SK-N-SH treated with all-trans-retinoic acid at 6 μM for 48 hours (cell line): ENCODE results near the gene FDPS.

Experiments
- ATAC-seq: fragments of 200-7000 bp; cut with Tn5 transposase; 3 replicates; pipeline ENCODE4 v1.9.1; 2020; ENCODE audit warnings: mild to moderate bottlenecking, moderate library complexity
- ARNTL ChIP-seq: fragments of 450-650 bp; formaldehyde crosslinking; IDR thresholded peaks from 2 replicates; pipeline ENCODE4 v1.5.0; 2020; ENCODE audit warnings: low read depth, mild to moderate bottlenecking, moderate library complexity, borderline replicate concordance
- BACH2 ChIP-seq: fragments of 250-450 bp; sonication (Bioruptor Pico); IDR thresholded peaks from 2 replicates; pipeline ENCODE4 v1.9.0; 2021; ENCODE audit warnings: mild to moderate bottlenecking, borderline replicate concordance
- CSDC2 ChIP-seq: fragments of 250-450 bp; sonication (Bioruptor Pico); IDR thresholded peaks from 2 replicates; pipeline ENCODE4 v1.5.0; 2020; ENCODE audit warnings: mild to moderate bottlenecking, moderate library complexity
- ESRRG ChIP-seq: fragments of 250-450 bp; sonication (Bioruptor Pico); IDR thresholded peaks from 2 replicates; pipeline ENCODE4 v1.6.1; 2021; ENCODE audit warnings: mild to moderate bottlenecking
- GLIS3 ChIP-seq: fragments of 250-450 bp; sonication (Bioruptor Pico); IDR thresholded peaks from 2 replicates; pipeline ENCODE4 v1.5.0; 2020; ENCODE audit warnings: mild to moderate bottlenecking, moderate library complexity
- ISL1 ChIP-seq: fragments of 250-450 bp; sonication (Bioruptor Pico); IDR thresholded peaks from 2 replicates; pipeline ENCODE4 v2.1.2; 2022; ENCODE audit warnings: mild to moderate bottlenecking, moderate library complexity
- PPARA ChIP-seq: fragments of 250-450 bp; sonication (Bioruptor Pico); IDR thresholded peaks from 2 replicates; pipeline ENCODE4 v1.5.0; 2020; ENCODE audit warnings: mild to moderate bottlenecking, borderline replicate concordance
- RARB ChIP-seq: fragments of 250-450 bp; sonication (Bioruptor Pico); IDR thresholded peaks from 2 replicates; pipeline ENCODE4 v1.8.0; 2021; ENCODE audit warnings: mild to moderate bottlenecking, moderate library complexity
- SNAI2 ChIP-seq: fragments of 250-450 bp; sonication (Bioruptor Pico); IDR thresholded peaks from 2 replicates; pipeline ENCODE4 v1.5.0; 2020; ENCODE audit warnings: mild to moderate bottlenecking, moderate library complexity
- TCF4 ChIP-seq: fragments of 250-450 bp; sonication (Bioruptor Pico); IDR thresholded peaks from 2 replicates; pipeline ENCODE4 v1.8.0; 2021; ENCODE audit warnings: mild to moderate bottlenecking, moderate library complexity, borderline replicate concordance
- TOX ChIP-seq: fragments of 250-450 bp; sonication (Bioruptor Pico); IDR thresholded peaks from 2 replicates; pipeline ENCODE4 v1.8.0; 2021; ENCODE audit warnings: mild to moderate bottlenecking, moderate library complexity, borderline replicate concordance
- ZC3H10 ChIP-seq: fragments of 250-450 bp; sonication (Bioruptor Pico); IDR thresholded peaks from 2 replicates; pipeline ENCODE4 v1.5.1; 2021; ENCODE audit warnings: mild to moderate bottlenecking, moderate library complexity
- ZFP30 ChIP-seq: fragments of 450-650 bp; formaldehyde crosslinking; IDR thresholded peaks from 2 replicates; pipeline ENCODE4 v1.5.0; 2022; ENCODE audit warnings: mild to moderate bottlenecking, moderate library complexity
- ZNF565 ChIP-seq: fragments of 450-650 bp; formaldehyde crosslinking; conservative IDR thresholded peaks from 2 replicates; pipeline ENCODE4 v1.5.0; 2020; ENCODE audit warnings: low read depth, mild to moderate bottlenecking, moderate library complexity
- ZNF70 ChIP-seq: fragments of 450-650 bp; formaldehyde crosslinking; IDR thresholded peaks from 2 replicates; pipeline ENCODE4 v1.5.0; 2020; ENCODE audit warnings: mild to moderate bottlenecking, moderate library complexity
- ZNF8 ChIP-seq: fragments of 450-650 bp; formaldehyde crosslinking; IDR thresholded peaks from 2 replicates; pipeline ENCODE4 v1.5.0; 2020; ENCODE audit warnings: mild to moderate bottlenecking, moderate library complexity
- TF ChIP-seq, protein P1 (sequence below): fragments of 250-450 bp; sonication (Bioruptor Pico); IDR thresholded peaks from 2 replicates; pipeline ENCODE4 v1.8.0; 2021; ENCODE audit warnings: low read depth, mild to moderate bottlenecking, moderate library complexity, borderline replicate concordance
- TF ChIP-seq, protein P2 (sequence below): fragments of 250-450 bp; sonication (Bioruptor Pico); IDR thresholded peaks from 2 replicates; pipeline ENCODE4 v1.8.0; 2020; ENCODE audit warnings: mild to moderate bottlenecking, moderate library complexity, borderline replicate concordance
- TF ChIP-seq, protein P3 (sequence below): fragments of 250-450 bp; sonication (Bioruptor Pico); IDR thresholded peaks from 2 replicates; pipeline ENCODE4 v1.5.1; 2021; ENCODE audit warnings: mild to moderate bottlenecking, moderate library complexity
- TF ChIP-seq, protein P4 (sequence below): fragments of 250-450 bp; sonication (Bioruptor Pico); IDR thresholded peaks from 2 replicates; pipeline ENCODE4 v1.5.1; 2020; ENCODE audit warnings: low read depth, mild to moderate bottlenecking, moderate library complexity
- TF ChIP-seq, protein P5 (sequence below): fragments of 250-450 bp; sonication (Bioruptor Pico); IDR thresholded peaks from 2 replicates; pipeline ENCODE4 v1.5.0; 2020; ENCODE audit warnings: mild to moderate bottlenecking, moderate library complexity

FDPS gene

DNA sequence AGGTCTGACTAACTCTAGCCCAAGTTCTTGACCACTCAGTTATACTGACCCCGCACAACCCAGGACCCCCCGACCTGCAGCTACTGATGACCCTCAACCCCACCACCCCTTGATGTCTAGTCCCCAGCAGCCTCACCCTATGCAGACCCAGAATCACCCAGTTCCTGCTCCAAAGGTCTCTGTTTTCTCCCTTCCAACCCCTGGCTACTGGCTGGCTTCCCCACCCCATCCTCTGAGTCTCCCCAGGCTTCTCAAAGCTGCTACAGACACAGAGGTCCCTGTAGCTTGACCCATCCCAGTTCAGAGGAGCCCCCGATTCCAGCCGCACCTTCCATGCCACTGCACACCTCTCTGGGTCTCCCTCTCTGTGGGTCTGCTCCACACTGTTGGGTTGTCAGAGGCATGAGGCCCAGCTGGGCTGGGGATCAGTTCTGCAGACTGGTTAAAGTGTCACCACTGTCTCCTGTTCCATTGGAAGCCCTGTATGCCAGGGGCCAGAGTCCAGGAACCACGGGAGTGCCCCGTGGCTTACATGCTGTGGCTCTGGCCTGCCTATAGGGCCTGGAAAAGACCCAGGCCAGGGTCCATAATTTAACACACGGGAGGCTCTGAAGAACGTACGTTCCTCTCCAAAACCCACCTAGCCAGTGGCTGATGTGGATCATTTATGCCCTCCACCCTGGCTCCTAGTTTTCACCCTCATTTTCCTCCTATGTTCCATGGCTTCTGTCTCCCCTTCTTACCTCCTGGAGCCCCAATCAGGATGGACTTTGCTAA is 7.9 kb upstream of the FDPS start:
- ATAC-seq, result no peak; the same call in 2 of the 3 replicates
- no peak for TF ChIP-seq ZFP30 (CRISPR knock-in tag)
- TF ChIP-seq, protein P1, sequence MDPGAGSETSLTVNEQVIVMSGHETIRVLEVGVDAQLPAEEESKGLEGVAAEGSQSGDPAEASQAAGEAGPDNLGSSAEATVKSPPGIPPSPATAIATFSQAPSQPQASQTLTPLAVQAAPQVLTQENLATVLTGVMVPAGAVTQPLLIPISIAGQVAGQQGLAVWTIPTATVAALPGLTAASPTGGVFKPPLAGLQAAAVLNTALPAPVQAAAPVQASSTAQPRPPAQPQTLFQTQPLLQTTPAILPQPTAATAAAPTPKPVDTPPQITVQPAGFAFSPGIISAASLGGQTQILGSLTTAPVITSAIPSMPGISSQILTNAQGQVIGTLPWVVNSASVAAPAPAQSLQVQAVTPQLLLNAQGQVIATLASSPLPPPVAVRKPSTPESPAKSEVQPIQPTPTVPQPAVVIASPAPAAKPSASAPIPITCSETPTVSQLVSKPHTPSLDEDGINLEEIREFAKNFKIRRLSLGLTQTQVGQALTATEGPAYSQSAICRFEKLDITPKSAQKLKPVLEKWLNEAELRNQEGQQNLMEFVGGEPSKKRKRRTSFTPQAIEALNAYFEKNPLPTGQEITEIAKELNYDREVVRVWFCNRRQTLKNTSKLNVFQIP (CRISPR knock-in tag), result no peak
- no peak for TF ChIP-seq TOX (CRISPR knock-in tag)
- no peak for TF ChIP-seq ZC3H10 (CRISPR knock-in tag)
- no peak for TF ChIP-seq GLIS3 (CRISPR knock-in tag)
- no peak for TF ChIP-seq ZNF70 (CRISPR knock-in tag)
- TF ChIP-seq BACH2, result no peak
- TF ChIP-seq, protein P2, sequence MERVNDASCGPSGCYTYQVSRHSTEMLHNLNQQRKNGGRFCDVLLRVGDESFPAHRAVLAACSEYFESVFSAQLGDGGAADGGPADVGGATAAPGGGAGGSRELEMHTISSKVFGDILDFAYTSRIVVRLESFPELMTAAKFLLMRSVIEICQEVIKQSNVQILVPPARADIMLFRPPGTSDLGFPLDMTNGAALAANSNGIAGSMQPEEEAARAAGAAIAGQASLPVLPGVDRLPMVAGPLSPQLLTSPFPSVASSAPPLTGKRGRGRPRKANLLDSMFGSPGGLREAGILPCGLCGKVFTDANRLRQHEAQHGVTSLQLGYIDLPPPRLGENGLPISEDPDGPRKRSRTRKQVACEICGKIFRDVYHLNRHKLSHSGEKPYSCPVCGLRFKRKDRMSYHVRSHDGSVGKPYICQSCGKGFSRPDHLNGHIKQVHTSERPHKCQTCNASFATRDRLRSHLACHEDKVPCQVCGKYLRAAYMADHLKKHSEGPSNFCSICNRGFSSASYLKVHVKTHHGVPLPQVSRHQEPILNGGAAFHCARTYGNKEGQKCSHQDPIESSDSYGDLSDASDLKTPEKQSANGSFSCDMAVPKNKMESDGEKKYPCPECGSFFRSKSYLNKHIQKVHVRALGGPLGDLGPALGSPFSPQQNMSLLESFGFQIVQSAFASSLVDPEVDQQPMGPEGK (CRISPR knock-in tag), result no peak
- TF ChIP-seq, protein P3, sequence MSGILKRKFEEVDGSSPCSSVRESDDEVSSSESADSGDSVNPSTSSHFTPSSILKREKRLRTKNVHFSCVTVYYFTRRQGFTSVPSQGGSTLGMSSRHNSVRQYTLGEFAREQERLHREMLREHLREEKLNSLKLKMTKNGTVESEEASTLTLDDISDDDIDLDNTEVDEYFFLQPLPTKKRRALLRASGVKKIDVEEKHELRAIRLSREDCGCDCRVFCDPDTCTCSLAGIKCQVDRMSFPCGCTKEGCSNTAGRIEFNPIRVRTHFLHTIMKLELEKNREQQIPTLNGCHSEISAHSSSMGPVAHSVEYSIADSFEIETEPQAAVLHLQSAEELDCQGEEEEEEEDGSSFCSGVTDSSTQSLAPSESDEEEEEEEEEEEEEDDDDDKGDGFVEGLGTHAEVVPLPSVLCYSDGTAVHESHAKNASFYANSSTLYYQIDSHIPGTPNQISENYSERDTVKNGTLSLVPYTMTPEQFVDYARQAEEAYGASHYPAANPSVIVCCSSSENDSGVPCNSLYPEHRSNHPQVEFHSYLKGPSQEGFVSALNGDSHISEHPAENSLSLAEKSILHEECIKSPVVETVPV, result no peak
- TF ChIP-seq TCF4 (CRISPR knock-in tag), result no peak
- no peak for TF ChIP-seq ARNTL (CRISPR knock-in tag)
- no peak for TF ChIP-seq RARB (CRISPR knock-in tag)
- TF ChIP-seq, all 23 proteins: peak for 0

DNA sequence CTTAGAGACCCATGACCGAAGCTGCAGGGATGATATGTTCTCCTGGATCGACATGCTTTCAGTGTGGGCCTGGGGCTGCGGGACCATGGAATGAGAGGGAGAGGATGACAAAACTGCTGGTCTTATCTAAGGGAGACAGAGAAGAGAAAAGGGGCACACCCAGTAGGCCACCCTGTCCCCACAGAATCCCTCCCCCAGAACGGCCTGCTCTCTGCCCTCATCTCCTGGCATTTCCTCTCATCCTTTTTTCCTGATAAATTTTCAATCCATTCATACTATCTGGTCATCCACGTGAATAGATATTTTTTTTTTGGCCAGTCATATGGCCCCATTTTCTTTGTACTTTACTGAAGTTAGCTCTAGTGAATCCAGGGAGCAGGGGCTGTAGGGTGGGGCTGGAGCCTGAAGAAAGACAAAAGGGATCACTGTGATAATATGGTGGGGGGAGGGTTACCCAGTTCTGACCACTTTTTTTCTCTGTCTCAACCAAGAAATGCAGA is 7.3 kb upstream of the FDPS start, which contains the start of gene PKLR:
Gene PKLR (minus strand): TSS at position 97 of the 500 bp plus-strand sequence. CDS start 43 bp downstream, at position 54.
- no peak for ATAC-seq
- TF ChIP-seq, protein P4, sequence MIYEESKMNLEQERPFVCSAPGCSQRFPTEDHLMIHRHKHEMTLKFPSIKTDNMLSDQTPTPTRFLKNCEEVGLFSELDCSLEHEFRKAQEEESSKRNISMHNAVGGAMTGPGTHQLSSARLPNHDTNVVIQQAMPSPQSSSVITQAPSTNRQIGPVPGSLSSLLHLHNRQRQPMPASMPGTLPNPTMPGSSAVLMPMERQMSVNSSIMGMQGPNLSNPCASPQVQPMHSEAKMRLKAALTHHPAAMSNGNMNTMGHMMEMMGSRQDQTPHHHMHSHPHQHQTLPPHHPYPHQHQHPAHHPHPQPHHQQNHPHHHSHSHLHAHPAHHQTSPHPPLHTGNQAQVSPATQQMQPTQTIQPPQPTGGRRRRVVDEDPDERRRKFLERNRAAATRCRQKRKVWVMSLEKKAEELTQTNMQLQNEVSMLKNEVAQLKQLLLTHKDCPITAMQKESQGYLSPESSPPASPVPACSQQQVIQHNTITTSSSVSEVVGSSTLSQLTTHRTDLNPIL (CRISPR knock-in tag), result no peak
- TF ChIP-seq TOX (CRISPR knock-in tag) (no peak), ZC3H10 (CRISPR knock-in tag) (no peak)

DNA sequence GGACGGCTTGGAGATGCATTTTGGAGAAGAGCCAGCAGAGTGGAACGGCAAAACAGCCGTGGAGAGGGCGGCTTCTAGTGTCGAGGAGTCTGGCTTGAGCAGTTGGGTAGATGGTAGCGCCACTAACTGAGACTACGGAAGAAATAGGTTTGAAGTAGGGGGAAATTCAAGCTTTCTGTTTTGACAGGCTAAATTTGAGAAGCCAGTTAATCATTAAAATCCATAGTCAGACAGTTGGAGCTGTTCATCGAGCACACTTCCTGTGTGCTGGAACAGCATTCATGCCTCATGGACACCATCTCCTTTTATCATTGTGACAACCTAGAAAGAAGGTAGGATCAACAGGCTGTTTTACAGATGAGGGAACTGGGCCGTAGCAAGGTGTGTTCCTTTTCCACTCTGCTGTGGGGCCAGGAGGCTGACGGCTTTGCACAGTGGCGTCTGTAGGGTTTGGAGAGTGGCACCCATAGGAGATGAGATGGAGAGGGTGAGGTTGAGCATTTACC is 4.1 kb upstream of the FDPS start:
- ATAC-seq, result no peak
- no peak for TF ChIP-seq PPARA (CRISPR knock-in tag)
- TF ChIP-seq ZNF8 (CRISPR knock-in tag), result no peak
- no peak for TF ChIP-seq ESRRG (CRISPR knock-in tag)
- TF ChIP-seq ZC3H10 (CRISPR knock-in tag), result no peak
- TF ChIP-seq, protein P4 (CRISPR knock-in tag), result no peak
- TF ChIP-seq ZFP30 (CRISPR knock-in tag), result no peak
- no peak for TF ChIP-seq CSDC2 (CRISPR knock-in tag)
- no peak for TF ChIP-seq ARNTL (CRISPR knock-in tag)
- TF ChIP-seq, protein P5, sequence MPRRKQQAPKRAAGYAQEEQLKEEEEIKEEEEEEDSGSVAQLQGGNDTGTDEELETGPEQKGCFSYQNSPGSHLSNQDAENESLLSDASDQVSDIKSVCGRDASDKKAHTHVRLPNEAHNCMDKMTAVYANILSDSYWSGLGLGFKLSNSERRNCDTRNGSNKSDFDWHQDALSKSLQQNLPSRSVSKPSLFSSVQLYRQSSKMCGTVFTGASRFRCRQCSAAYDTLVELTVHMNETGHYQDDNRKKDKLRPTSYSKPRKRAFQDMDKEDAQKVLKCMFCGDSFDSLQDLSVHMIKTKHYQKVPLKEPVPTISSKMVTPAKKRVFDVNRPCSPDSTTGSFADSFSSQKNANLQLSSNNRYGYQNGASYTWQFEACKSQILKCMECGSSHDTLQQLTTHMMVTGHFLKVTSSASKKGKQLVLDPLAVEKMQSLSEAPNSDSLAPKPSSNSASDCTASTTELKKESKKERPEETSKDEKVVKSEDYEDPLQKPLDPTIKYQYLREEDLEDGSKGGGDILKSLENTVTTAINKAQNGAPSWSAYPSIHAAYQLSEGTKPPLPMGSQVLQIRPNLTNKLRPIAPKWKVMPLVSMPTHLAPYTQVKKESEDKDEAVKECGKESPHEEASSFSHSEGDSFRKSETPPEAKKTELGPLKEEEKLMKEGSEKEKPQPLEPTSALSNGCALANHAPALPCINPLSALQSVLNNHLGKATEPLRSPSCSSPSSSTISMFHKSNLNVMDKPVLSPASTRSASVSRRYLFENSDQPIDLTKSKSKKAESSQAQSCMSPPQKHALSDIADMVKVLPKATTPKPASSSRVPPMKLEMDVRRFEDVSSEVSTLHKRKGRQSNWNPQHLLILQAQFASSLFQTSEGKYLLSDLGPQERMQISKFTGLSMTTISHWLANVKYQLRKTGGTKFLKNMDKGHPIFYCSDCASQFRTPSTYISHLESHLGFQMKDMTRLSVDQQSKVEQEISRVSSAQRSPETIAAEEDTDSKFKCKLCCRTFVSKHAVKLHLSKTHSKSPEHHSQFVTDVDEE (CRISPR knock-in tag), result no peak
- TF ChIP-seq GLIS3 (CRISPR knock-in tag), result no peak
- TF ChIP-seq, protein P3, result no peak
- TF ChIP-seq, protein P2 (CRISPR knock-in tag), result no peak
- no peak for TF ChIP-seq TCF4 (CRISPR knock-in tag)
- no peak for TF ChIP-seq ISL1 (CRISPR knock-in tag)
- TF ChIP-seq SNAI2 (CRISPR knock-in tag), result no peak
- no peak for TF ChIP-seq ZNF565 (CRISPR knock-in tag)
- TF ChIP-seq RARB (CRISPR knock-in tag), result no peak
- no peak for TF ChIP-seq TOX (CRISPR knock-in tag)
